Testis (tissue), 3 donors: ENCODE results near the gene CCDC184. TPM values are rescaled to one million over a fixed set of nuclear protein-coding genes. Genes with fewer than 3 reads are reported as not detected.
"Not testable (repeated sequence)": the region's sequence is repeated elsewhere in the genome, so short reads cannot be mapped to it uniquely, and the experiment has no call there.

Experiments used
- DNase-seq: peaks from one replicate; pipeline ENCODE4 v3.0.0-alpha.2; 2019
- H3K27ac ChIP-seq, 2 donors: fragments of 200-600 bp; sonication (generic); one replicate each; pipeline ENCODE4 v1.5.1; 2019
- H3K27me3 ChIP-seq: fragments of 200-600 bp; sonication (generic); one replicate; pipeline ENCODE4 v1.5.1; 2019
- H3K36me3 ChIP-seq: fragments of 200-600 bp; sonication (generic); one replicate; pipeline ENCODE4 v1.5.1; 2017; ENCODE audit warnings: low read depth; ENCODE audit errors: missing control alignments
- H3K4me1 ChIP-seq: fragments of 200-600 bp; sonication (generic); one replicate; pipeline ENCODE4 v1.5.1; 2019
- H3K4me3 ChIP-seq, 2 donors: fragments of 200-600 bp; sonication (generic); one replicate each; pipeline ENCODE4 v1.5.1; 2017 to 2019
- H3K9me3 ChIP-seq: fragments of 200-600 bp; sonication (generic); one replicate; pipeline ENCODE4 v1.5.1; 2017
- CTCF ChIP-seq, 3 experiments: fragments of 450-650 bp in 2 of 3; fragments of 200-600 bp in 1 of 3; sonication (generic) in 1 of 3; IDR thresholded peaks; one replicate each; pipeline ENCODE4 v1.5.1; 2016 to 2019; ENCODE audit warnings: antibody characterized with exemption in 3 of 3, mild to moderate bottlenecking in 2 of 3, moderate library complexity in 1 of 3
- POLR2A ChIP-seq: fragments of 450-650 bp; IDR thresholded peaks from one replicate; pipeline ENCODE4 v1.6.1; 2017; ENCODE audit warnings: antibody characterized with exemption, mild to moderate bottlenecking, moderate library complexity
- WGBS, 2 donors: methylation state at CpG; one replicate each; pipeline ENCODE4 v1.1.5; 2018; 5-methylcytosine and 5-hydroxymethylcytosine counted together
- intact Hi-C: fragments of 100-400 bp; cut with DNase I; formaldehyde crosslinking; loops from one replicate; pipeline ENCODE4 v1.15.1; 2023; ENCODE audit warnings: low total_unique reads
- polyA plus RNA-seq: library from polyadenylated mRNA; stranded (reverse); fragments of 350-450 nt; fragmentation: Illumina TruSeq; extraction: RNeasy Lipid Tissue Mini Kit (QIAGEN cat#74804); gene quantifications from one replicate; pipeline ENCODE4 v1.2.3, GENCODE V29; 2014; ENCODE audit warnings: low read depth, low replicate concordance; ENCODE audit not compliant: insufficient read depth
- total RNA-seq, 2 donors: library from RNA; depleted of rRNA; stranded (reverse); fragments of >200 nt; gene quantifications; one replicate each; pipeline ENCODE4 v1.2.3, GENCODE V29; 2016

Gene CCDC184
- total and polyA plus RNA-seq, 3 donors from 2014 or later: 6.9 to 8.0 (median 7.8) TPM

- TF ChIP-seq CTCF (IDR thresholded peaks at IDR 0.05) (no peak), POLR2A (no peak)
- H3K27ac ChIP-seq: no peak overlapping the region
- WGBS, 2 donors: 15 to 43% methylated on average over 1 of the region's 1 CpG
- no peak for DNase-seq
- no peaks in the 10 kb centered on the region for H3K4me1 ChIP-seq
- intact Hi-C loops: no loop called here
- no peaks in the 10 kb centered on the region for H3K27me3 ChIP-seq
- H3K36me3 ChIP-seq: no peaks in the 10 kb centered on the region
- no peak overlapping the region for H3K4me3 ChIP-seq
- H3K9me3 ChIP-seq: no peaks in the 10 kb centered on the region
Measured at GRCh38 chr12:48145981-48146380, 37.5 kb upstream of the CCDC184 start.

- TF ChIP-seq POLR2A (no peak), CTCF (IDR thresholded peaks at IDR 0.05) (no peak)
- Histone ChIP-seq H3K9me3 (no peaks in the 10 kb centered on the region), H3K27me3 (no peaks in the 10 kb centered on the region), H3K4me1 (peaks cover 14% of the 10 kb centered on the region), H3K27ac (peak overlapping the region; percentile 44 to 65), H3K36me3 (no peaks in the 10 kb centered on the region), H3K4me3 (no peak overlapping the region)
- WGBS, 2 donors: 73 to 86% methylated on average over 2 of the region's 2 CpGs
- intact Hi-C loops: no loop called here
- no peak for DNase-seq
Measured at GRCh38 chr12:48151103-48151771, 32.2 kb upstream of the CCDC184 start.

- H3K4me3 ChIP-seq, intact Hi-C loops, DNase-seq, H3K27ac ChIP-seq, H3K9me3 ChIP-seq, H3K36me3 ChIP-seq, H3K27me3 ChIP-seq: not testable (repeated sequence)
- H3K4me1 ChIP-seq: peaks cover 19% of the 10 kb centered on the region
- 90 to 95% methylated on average over 5 of the region's 5 CpGs for WGBS, 2 donors
Measured at GRCh38 chr12:48155786-48156185, 27.7 kb upstream of the CCDC184 start.

- TF ChIP-seq CTCF (IDR thresholded peaks at IDR 0.05) (no peak), POLR2A (no peak)
- Histone ChIP-seq H3K9me3 (no peaks in the 10 kb centered on the region), H3K27me3 (no peaks in the 10 kb centered on the region), H3K27ac (peak overlapping the region; percentile 70 to 87), H3K36me3 (no peaks in the 10 kb centered on the region), H3K4me3 (peak overlapping the region; percentile 85 to 86), H3K4me1 (peaks cover 16% of the 10 kb centered on the region)
- intact Hi-C loops: no loop called here
- DNase-seq: no peak
- WGBS, 2 donors: 13 to 16% methylated on average over 8 of the region's 8 CpGs
Measured at GRCh38 chr12:48156652-48157017, 26.8 kb upstream of the CCDC184 start.

- intact Hi-C loops: no loop called here
- Histone ChIP-seq H3K4me1 (peaks cover 14% of the 10 kb centered on the region), H3K9me3 (no peaks in the 10 kb centered on the region), H3K4me3 (peak within 1 kb of the TSS; percentile 85 to 86), H3K36me3 (no peaks in the 10 kb centered on the region), H3K27me3 (no peaks in the 10 kb centered on the region), H3K27ac (peak within 1 kb of the TSS; percentile 70 to 87)
- TF ChIP-seq POLR2A (no peak), CTCF (IDR thresholded peaks at IDR 0.05) (peak; percentile 40 to 74 (median 69))
- 0 to 1% methylated on average over 24 to 56 of the region's 56 CpGs for WGBS, 2 donors
- peak; percentile 99 for DNase-seq
Measured at GRCh38 chr12:48157018-48157888, 26.2 kb upstream of the CCDC184 start, which contains the start of gene ASB8. ASB8 (minus strand) TSS chr12:48157515; CDS start chr12:48153496, 4,019 bp downstream.
